SU-DHL-6 (cell line): ENCODE results near the gene NEIL1.

ENCODE experiments used
- EZH2phosphoT487 ChIP-seq: fragments of 200-600 bp; sonication (generic), shearing (Covaris generic); conservative IDR thresholded peaks from 2 replicates; pipeline ENCODE4 v1.6.1; 2018; ENCODE audit warnings: mild to moderate bottlenecking, antibody characterized with exemption, low read length, moderate library complexity, mixed read lengths
- TF ChIP-seq, protein P1 (sequence below): fragments of 200-600 bp; sonication (generic); IDR thresholded peaks from one replicate; pipeline ENCODE4 v1.5.1; 2017; ENCODE audit warnings: antibody characterized with exemption, mild to moderate bottlenecking, low read length, moderate library complexity; ENCODE audit not compliant: insufficient read depth, poor library complexity, severe bottlenecking

- TF ChIP-seq, protein P1, sequence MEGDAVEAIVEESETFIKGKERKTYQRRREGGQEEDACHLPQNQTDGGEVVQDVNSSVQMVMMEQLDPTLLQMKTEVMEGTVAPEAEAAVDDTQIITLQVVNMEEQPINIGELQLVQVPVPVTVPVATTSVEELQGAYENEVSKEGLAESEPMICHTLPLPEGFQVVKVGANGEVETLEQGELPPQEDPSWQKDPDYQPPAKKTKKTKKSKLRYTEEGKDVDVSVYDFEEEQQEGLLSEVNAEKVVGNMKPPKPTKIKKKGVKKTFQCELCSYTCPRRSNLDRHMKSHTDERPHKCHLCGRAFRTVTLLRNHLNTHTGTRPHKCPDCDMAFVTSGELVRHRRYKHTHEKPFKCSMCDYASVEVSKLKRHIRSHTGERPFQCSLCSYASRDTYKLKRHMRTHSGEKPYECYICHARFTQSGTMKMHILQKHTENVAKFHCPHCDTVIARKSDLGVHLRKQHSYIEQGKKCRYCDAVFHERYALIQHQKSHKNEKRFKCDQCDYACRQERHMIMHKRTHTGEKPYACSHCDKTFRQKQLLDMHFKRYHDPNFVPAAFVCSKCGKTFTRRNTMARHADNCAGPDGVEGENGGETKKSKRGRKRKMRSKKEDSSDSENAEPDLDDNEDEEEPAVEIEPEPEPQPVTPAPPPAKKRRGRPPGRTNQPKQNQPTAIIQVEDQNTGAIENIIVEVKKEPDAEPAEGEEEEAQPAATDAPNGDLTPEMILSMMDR = no peak
- TF ChIP-seq EZH2phosphoT487 = no peak
Observed at GRCh38 chr15:75364881-75365280, 18.0 kb downstream of the NEIL1 start.
